ENCODE data around the gene TPRG1.
A peak's percentile ranks its signal among the peaks of the same experiment; 100 is the strongest.

DNA sequence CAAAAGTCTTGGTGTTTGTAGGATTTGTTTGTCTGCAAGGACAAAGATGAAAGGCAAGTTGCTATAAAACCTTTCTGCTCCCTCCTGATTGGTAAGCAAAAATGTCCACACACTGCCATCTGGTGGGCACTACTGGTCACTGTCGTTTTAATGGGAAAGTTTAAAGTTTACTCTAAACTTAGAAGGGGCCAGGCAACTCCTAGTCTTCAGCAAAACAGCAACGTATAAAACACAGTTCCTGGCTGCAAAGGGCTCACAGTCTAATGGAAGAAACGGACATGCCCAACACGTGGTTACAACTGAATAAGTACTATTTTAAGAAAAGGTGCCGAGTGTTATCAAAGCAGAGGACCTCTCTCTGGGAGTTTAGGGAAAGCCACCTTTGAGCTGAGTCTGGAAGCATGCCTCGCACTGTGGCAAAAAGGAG is 23.7 kb upstream of the TPRG1 start:
- TF ChIP-seq, protein P1, sequence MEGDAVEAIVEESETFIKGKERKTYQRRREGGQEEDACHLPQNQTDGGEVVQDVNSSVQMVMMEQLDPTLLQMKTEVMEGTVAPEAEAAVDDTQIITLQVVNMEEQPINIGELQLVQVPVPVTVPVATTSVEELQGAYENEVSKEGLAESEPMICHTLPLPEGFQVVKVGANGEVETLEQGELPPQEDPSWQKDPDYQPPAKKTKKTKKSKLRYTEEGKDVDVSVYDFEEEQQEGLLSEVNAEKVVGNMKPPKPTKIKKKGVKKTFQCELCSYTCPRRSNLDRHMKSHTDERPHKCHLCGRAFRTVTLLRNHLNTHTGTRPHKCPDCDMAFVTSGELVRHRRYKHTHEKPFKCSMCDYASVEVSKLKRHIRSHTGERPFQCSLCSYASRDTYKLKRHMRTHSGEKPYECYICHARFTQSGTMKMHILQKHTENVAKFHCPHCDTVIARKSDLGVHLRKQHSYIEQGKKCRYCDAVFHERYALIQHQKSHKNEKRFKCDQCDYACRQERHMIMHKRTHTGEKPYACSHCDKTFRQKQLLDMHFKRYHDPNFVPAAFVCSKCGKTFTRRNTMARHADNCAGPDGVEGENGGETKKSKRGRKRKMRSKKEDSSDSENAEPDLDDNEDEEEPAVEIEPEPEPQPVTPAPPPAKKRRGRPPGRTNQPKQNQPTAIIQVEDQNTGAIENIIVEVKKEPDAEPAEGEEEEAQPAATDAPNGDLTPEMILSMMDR (IDR thresholded peaks at IDR 0.05; ENCODE audit: poor library complexity): peak; percentile 85
- TF ChIP-seq EZH2phosphoT487 (IDR thresholded peaks at IDR 0.05; ENCODE audit: low read depth, severe bottlenecking, unreplicated experiment) (no peak), EZH2 (IDR thresholded peaks at IDR 0.05; ENCODE audit: borderline replicate concordance) (no peak)

All from hepatocyte (in vitro differentiated cells).